Calu3 (cell line): Measurements from ENCODE around the gene CD40LG. TPM values are rescaled to one million over a fixed set of nuclear protein-coding genes. Genes with fewer than 3 reads are reported as not detected.

Experiments used
- BruUV-seq: library from RNA; stranded (reverse); fragments of 400-500 nt; replicated peaks from 2 replicates; lab custom pipeline; 2021; lab: Mats Ljungman, UMichigan
- CTCF ChIA-PET: fragments of 300-600 bp; sonication (Branson Sonifier 250); formaldehyde crosslinking; loops from one replicate; lab custom pipeline; 2022; ENCODE audit warnings: antibody characterized with exemption; lab: Charles Lee
- DNase-seq: peaks from one replicate; pipeline ENCODE4 v3.0.0; 2022
- H3K27ac Mint-ChIP-seq: one replicate; pipeline ENCODE4 v1.8.0; 2022; ENCODE audit warnings: mixed read lengths; ENCODE audit not compliant: unreplicated experiment
- H3K27me3 Mint-ChIP-seq: one replicate; pipeline ENCODE4 v1.8.0; 2022; ENCODE audit warnings: mixed read lengths; ENCODE audit not compliant: unreplicated experiment
- H3K36me3 Mint-ChIP-seq: one replicate; pipeline ENCODE4 v1.8.0; 2022; ENCODE audit warnings: mild to moderate bottlenecking, moderate library complexity, mixed read lengths; ENCODE audit not compliant: insufficient read depth, unreplicated experiment
- H3K4me1 Mint-ChIP-seq: one replicate; pipeline ENCODE4 v1.8.0; 2022; ENCODE audit warnings: mild to moderate bottlenecking, low read depth, mixed read lengths; ENCODE audit not compliant: unreplicated experiment
- H3K4me3 Mint-ChIP-seq: one replicate; pipeline ENCODE4 v1.8.0; 2022; ENCODE audit warnings: mild to moderate bottlenecking, low read depth, moderate library complexity, mixed read lengths; ENCODE audit not compliant: unreplicated experiment
- H3K9me3 Mint-ChIP-seq: one replicate; pipeline ENCODE4 v1.8.0; 2022; ENCODE audit warnings: low read depth, mixed read lengths; ENCODE audit not compliant: unreplicated experiment
- intact Hi-C: fragments of 100-400 bp; cut with micrococcal nuclease; formaldehyde crosslinking; loops from one replicate; pipeline ENCODE4 v1.10.0; 2022; ENCODE audit not compliant: unreplicated experiment
- total RNA-seq: library from RNA; stranded (reverse); gene quantifications from 2 replicates; pipeline ENCODE4 v1.2.3, GENCODE V29; 2022
- TF ChIP-seq, protein P1 (sequence below): fragments of 200-600 bp; IDR thresholded peaks from one replicate; pipeline ENCODE4 v1.8.0; 2022; ENCODE audit warnings: antibody characterized with exemption; ENCODE audit not compliant: unreplicated experiment

Gene CD40LG
- total RNA-seq, 1 experiment from 2014 or later = not detected

DNA sequence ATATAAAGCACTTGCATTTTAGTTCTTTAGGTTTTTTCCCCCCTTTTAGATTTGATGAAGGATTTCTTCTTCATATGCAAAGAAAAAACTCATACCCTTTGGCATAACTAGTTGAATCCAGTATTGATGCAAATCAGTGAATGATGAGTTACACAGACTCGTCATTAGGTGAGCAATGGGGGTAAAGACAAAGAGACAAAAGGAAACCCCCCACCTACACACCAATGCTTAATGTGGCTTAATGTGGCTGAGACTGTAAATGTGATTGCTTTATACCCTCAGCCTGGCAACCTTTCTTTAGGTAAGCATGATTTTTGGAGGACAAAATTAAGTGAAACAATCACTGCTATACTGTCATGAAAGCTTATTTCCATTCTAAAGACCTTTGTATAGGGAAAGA lies 39.5 kb downstream of the CD40LG start:
- DNase-seq = no peak
- H3K36me3 Mint-ChIP-seq = no peaks in the 10 kb centered on the region
- TF ChIP-seq, protein P1, sequence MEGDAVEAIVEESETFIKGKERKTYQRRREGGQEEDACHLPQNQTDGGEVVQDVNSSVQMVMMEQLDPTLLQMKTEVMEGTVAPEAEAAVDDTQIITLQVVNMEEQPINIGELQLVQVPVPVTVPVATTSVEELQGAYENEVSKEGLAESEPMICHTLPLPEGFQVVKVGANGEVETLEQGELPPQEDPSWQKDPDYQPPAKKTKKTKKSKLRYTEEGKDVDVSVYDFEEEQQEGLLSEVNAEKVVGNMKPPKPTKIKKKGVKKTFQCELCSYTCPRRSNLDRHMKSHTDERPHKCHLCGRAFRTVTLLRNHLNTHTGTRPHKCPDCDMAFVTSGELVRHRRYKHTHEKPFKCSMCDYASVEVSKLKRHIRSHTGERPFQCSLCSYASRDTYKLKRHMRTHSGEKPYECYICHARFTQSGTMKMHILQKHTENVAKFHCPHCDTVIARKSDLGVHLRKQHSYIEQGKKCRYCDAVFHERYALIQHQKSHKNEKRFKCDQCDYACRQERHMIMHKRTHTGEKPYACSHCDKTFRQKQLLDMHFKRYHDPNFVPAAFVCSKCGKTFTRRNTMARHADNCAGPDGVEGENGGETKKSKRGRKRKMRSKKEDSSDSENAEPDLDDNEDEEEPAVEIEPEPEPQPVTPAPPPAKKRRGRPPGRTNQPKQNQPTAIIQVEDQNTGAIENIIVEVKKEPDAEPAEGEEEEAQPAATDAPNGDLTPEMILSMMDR = no peak
- H3K27ac Mint-ChIP-seq = no peak overlapping the region
- peaks cover 25% of the 10 kb centered on the region for H3K4me1 Mint-ChIP-seq
- CTCF ChIA-PET = no interaction called here
- BruUV-seq = no TSS peak
- H3K27me3 Mint-ChIP-seq = no peaks in the 10 kb centered on the region
- intact Hi-C loops = no loop called here
- peaks cover 3% of the 10 kb centered on the region for H3K9me3 Mint-ChIP-seq
- no peak overlapping the region for H3K4me3 Mint-ChIP-seq

DNA sequence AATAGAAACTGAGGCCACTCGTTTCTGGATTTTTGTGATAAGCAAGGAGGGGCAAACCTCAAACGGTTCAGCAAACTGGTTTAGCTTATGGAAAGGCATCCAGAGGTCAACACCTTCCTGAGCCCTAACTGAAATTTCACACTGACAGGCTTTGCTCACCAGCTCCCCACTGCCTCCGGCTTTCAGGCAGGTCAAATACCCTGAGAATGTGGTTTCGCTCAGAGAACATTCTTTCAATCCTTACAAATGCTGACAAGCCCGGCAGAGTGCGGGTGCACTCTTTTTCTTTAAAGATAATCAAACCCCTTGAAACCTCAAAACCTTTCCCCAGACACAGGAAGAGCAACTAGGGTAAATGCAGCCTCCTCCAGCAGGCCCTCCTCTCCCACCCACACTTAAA lies 41.5 kb downstream of the CD40LG start:
- intact Hi-C loops = no loop called here
- Mint-ChIP-seq H3K4me3 (no peak overlapping the region), H3K27ac (no peak overlapping the region), H3K27me3 (no peaks in the 10 kb centered on the region), H3K36me3 (no peaks in the 10 kb centered on the region), H3K9me3 (peaks cover 3% of the 10 kb centered on the region), H3K4me1 (peaks cover 25% of the 10 kb centered on the region)
- CTCF ChIA-PET = no interaction called here
- no TSS peak for BruUV-seq
- TF ChIP-seq, protein P1 = no peak
- DNase-seq = no peak

DNA sequence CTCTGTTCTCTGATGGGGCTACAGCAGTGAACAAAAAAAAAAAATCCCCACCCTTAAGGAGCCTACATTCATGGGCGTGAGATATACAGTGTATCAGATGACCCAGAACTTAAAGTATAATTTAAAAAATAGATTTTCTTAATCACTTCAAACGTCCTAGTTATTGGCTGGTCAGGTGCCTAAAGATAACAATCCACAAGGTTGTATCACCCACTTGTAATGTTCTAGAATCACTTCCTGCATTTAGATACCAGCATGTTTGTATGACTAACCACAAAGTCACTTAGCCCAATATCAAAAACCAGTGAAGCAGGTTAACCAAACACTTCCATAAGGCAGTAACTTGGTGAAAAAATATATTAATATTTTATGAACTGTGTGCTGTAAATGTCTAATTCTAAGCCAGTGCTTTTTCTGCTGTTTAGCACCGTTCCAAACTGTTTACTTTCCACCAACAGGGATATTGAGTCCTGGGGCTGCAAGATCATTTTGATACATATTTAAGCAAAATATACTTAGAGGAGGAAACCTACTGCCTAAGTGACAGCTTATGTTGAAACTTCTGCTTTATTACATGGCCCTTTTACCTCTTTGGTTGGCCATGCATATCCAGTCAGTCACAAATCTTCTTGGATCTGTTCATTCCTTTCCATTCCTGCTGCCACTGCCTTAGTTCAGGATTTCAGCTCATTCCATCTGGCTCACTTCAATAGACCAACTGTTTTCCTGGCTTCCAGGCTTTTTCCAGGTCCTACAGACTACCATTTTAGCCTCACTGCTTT lies 43.3 kb downstream of the CD40LG start:
- intact Hi-C loops = loop anchor here (5.0 to 10.0 kb wide), 3 partner anchors 294 to 666 kb away; no protein-coding TSS in a partner anchor
- TF ChIP-seq, protein P1 = no peak
- Mint-ChIP-seq H3K4me3 (no peak overlapping the region), H3K27me3 (no peaks in the 10 kb centered on the region), H3K36me3 (no peaks in the 10 kb centered on the region), H3K27ac (no peak overlapping the region), H3K4me1 (peaks cover 25% of the 10 kb centered on the region), H3K9me3 (peaks cover 3% of the 10 kb centered on the region)
- no peak for DNase-seq
- CTCF ChIA-PET = interaction anchor here (0.6 kb wide), 1 partner anchor 225 kb away, joined by 3 read pairs; no protein-coding TSS in a partner anchor
- no TSS peak for BruUV-seq

DNA sequence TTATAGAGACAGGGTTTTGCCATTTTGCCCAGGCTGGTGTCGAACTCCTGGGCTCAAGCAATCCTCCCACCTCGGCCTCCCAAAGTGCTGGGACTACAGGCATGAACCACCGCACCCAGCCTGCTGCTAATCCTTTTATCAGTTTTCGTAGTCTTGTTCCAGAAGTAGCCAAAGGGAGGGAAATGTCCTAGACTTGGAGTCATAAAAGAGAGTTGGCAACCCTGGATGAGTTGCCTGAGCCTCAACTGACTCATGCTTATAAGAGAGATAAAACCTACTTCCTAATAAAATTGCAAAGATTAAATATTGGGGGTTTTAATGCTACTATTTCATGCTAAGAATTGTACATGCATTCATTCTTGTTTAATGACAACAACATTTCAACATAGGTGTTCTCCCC lies 44.3 kb downstream of the CD40LG start:
- no TSS peak for BruUV-seq
- peaks cover 25% of the 10 kb centered on the region for H3K4me1 Mint-ChIP-seq
- TF ChIP-seq, protein P1 = no peak
- H3K27me3 Mint-ChIP-seq = no peaks in the 10 kb centered on the region
- no peaks in the 10 kb centered on the region for H3K36me3 Mint-ChIP-seq
- intact Hi-C loops = loop anchor here (5.0 to 10.0 kb wide), 3 partner anchors 295 to 667 kb away; no protein-coding TSS in a partner anchor
- DNase-seq = no peak
- CTCF ChIA-PET = no interaction called here
- H3K4me3 Mint-ChIP-seq = no peak overlapping the region
- H3K27ac Mint-ChIP-seq = no peak overlapping the region
- peaks cover 3% of the 10 kb centered on the region for H3K9me3 Mint-ChIP-seq
